ENCODE data around the gene MYL7. TPM values are rescaled to one million over a fixed set of nuclear protein-coding genes. Genes with fewer than 3 reads are reported as not detected.

Gene MYL7
- total RNA-seq, 1 experiment from 2014 or later: not detected

DNA sequence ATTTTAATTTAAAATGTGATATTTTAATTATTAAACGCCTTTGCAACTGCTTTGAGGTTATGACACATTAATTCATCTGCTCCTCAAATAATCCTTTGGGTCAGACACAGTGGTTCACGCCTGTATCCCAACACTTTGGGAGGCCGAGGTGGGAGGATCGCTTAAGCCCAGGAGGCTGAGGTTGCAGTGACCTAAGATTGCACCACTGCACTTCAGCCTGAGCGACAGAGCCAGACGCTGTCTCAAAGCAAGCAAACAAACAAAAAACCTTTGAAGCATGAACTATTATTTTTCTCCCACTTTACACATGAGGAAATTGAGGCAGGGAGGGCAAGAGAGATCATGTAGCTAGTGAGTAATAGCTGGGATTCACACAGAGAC, 16.3 kb downstream of the MYL7 start:
- Histone ChIP-seq H3K27me3 (ENCODE audit: control insufficient read depth, insufficient read depth, low read length) (no peaks in the 10 kb centered on the region), H3K36me3 (ENCODE audit: control insufficient read depth, insufficient read depth, low read length) (peaks cover 14% of the 10 kb centered on the region), H3K9me3 (ENCODE audit: control insufficient read depth, insufficient read depth, low read depth, low read length) (no peaks in the 10 kb centered on the region), H3K27ac (ENCODE audit: low read length) (no peak overlapping the region), H3K4me3 (ENCODE audit: low read depth in 2 of 2, low read length in 2 of 2) (no peak overlapping the region), H3K4me1 (ENCODE audit: control insufficient read depth, insufficient read depth, low read length) (peaks cover 11% of the 10 kb centered on the region)
- DNase-seq (ENCODE audit: low read depth, low spot score) (no peak), ATAC-seq (no peak)
- ChIA-PET CTCF (interaction anchor here (0.6 kb wide), 1 partner anchor 41 kb away, joined by 3 read pairs; no protein-coding TSS in a partner anchor), POLR2A (interaction anchor here (0.5 to 0.6 kb wide), 3 partner anchors 61 to 331 kb away, joined by 4 to 5 read pairs (median 4); no protein-coding TSS in a partner anchor)
- intact Hi-C loops (cut with micrococcal nuclease; ENCODE audit: unreplicated experiment): no loop called here
- in situ Hi-C loops (cut with HindIII; ENCODE audit: low pct_unique_long_range_greater_than_20kb, low sequenced_read_pairs): no loop called here
- no peak for TF ChIP-seq TCF7L2 (IDR thresholded peaks at IDR 0.05; ENCODE audit: low read depth, low read length)
- TF ChIP-seq, protein P1, sequence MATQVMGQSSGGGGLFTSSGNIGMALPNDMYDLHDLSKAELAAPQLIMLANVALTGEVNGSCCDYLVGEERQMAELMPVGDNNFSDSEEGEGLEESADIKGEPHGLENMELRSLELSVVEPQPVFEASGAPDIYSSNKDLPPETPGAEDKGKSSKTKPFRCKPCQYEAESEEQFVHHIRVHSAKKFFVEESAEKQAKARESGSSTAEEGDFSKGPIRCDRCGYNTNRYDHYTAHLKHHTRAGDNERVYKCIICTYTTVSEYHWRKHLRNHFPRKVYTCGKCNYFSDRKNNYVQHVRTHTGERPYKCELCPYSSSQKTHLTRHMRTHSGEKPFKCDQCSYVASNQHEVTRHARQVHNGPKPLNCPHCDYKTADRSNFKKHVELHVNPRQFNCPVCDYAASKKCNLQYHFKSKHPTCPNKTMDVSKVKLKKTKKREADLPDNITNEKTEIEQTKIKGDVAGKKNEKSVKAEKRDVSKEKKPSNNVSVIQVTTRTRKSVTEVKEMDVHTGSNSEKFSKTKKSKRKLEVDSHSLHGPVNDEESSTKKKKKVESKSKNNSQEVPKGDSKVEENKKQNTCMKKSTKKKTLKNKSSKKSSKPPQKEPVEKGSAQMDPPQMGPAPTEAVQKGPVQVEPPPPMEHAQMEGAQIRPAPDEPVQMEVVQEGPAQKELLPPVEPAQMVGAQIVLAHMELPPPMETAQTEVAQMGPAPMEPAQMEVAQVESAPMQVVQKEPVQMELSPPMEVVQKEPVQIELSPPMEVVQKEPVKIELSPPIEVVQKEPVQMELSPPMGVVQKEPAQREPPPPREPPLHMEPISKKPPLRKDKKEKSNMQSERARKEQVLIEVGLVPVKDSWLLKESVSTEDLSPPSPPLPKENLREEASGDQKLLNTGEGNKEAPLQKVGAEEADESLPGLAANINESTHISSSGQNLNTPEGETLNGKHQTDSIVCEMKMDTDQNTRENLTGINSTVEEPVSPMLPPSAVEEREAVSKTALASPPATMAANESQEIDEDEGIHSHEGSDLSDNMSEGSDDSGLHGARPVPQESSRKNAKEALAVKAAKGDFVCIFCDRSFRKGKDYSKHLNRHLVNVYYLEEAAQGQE (IDR thresholded peaks at IDR 0.05; ENCODE audit: insufficient read depth in 1 of 2, low read depth in 2 of 2, low read length in 1 of 2): no peak
- TF ChIP-seq SIN3A (IDR thresholded peaks at IDR 0.05; ENCODE audit: borderline replicate concordance, insufficient read depth, low read depth, low read length): no peak
- TF ChIP-seq POLR2AphosphoS5 (IDR thresholded peaks at IDR 0.05; ENCODE audit: low read depth, low read length): no peak
- TF ChIP-seq, protein P2, sequence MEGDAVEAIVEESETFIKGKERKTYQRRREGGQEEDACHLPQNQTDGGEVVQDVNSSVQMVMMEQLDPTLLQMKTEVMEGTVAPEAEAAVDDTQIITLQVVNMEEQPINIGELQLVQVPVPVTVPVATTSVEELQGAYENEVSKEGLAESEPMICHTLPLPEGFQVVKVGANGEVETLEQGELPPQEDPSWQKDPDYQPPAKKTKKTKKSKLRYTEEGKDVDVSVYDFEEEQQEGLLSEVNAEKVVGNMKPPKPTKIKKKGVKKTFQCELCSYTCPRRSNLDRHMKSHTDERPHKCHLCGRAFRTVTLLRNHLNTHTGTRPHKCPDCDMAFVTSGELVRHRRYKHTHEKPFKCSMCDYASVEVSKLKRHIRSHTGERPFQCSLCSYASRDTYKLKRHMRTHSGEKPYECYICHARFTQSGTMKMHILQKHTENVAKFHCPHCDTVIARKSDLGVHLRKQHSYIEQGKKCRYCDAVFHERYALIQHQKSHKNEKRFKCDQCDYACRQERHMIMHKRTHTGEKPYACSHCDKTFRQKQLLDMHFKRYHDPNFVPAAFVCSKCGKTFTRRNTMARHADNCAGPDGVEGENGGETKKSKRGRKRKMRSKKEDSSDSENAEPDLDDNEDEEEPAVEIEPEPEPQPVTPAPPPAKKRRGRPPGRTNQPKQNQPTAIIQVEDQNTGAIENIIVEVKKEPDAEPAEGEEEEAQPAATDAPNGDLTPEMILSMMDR (IDR thresholded peaks at IDR 0.05): no peak
- BruUV-seq (replicated peaks): no TSS peak

DNA sequence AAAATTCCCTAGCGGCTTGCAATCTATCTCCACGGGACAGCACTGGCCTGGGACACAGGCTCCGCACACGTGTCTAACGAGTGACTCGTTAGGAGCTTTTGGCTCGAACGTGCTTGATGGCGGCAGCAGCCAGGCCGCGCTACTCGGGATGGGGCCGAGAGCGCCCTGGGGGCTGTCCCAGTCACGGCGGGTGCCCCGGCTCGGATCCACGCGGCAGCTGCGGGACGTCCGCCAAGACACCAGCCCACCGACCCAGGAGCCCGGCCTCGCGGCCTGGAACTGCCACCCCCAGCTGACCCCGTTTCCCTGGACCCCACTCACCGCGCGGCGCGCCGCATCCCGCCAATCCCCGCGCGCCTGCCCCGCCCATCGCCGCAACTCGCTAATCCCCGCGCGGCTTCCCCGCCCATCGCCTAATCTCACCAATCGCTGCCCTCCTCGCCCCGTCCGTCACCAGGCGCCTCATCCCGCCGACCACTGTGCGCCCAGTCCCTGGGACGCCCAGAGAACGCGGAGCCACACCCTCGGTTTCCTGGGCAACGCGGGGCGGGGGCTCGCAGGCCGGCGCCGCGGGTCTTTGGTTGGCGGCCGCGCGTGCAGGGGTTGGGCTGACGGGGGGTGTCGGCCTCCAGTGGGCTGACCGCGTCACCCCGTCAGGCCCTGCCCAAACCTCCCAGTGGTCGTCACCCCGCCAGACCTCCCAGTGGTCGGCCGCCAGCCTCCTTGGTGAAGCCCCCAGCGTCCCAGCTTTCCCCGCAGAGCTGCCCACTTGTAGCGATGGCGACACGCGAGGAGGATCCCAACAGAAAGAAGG, 17.7 kb downstream of the MYL7 start, which contains the start of gene POLD2:
TSS of gene POLD2 (minus strand) at position 359 of the 814 bp plus-strand sequence. CDS start 1,495 bp downstream, outside the sequence.
- CTCF ChIA-PET: interaction anchor here (0.6 to 1.1 kb wide), 4 partner anchors 19 to 326 kb away, joined by 3 to 11 read pairs (median 4); no protein-coding TSS in a partner anchor
- in situ Hi-C loops (cut with HindIII; ENCODE audit: low pct_unique_long_range_greater_than_20kb, low sequenced_read_pairs): no loop called here
- POLR2A ChIA-PET: interaction anchor here (0.6 kb wide), 1 partner anchor 367 kb away, joined by 5 read pairs; no protein-coding TSS in a partner anchor

More for the DNA sequence above, 17.7 kb downstream of the MYL7 start, which contains the start of gene POLD2:
- intact Hi-C loops (cut with micrococcal nuclease; ENCODE audit: unreplicated experiment): no loop called here
- DNase-seq (ENCODE audit: low read depth, low spot score): peak; percentile 78
- TF ChIP-seq SIN3A (IDR thresholded peaks at IDR 0.05; ENCODE audit: borderline replicate concordance, insufficient read depth, low read depth, low read length) (peak; percentile 64; the same call in 1 of the 2 replicates), POLR2AphosphoS5 (IDR thresholded peaks at IDR 0.05; ENCODE audit: low read depth, low read length) (peak; percentile 74)
- TF ChIP-seq, protein P1 (IDR thresholded peaks at IDR 0.05; ENCODE audit: insufficient read depth in 1 of 2, low read depth in 2 of 2, low read length in 1 of 2): no peak
- Histone ChIP-seq H3K4me3 (ENCODE audit: low read depth in 2 of 2, low read length in 2 of 2) (peak within 1 kb of the TSS; percentile 72 to 87), H3K9me3 (ENCODE audit: control insufficient read depth, insufficient read depth, low read depth, low read length) (no peaks in the 10 kb centered on the region), H3K27ac (ENCODE audit: low read length) (peak within 1 kb of the TSS; percentile 97), H3K27me3 (ENCODE audit: control insufficient read depth, insufficient read depth, low read length) (no peaks in the 10 kb centered on the region), H3K4me1 (ENCODE audit: control insufficient read depth, insufficient read depth, low read length) (peaks cover 11% of the 10 kb centered on the region), H3K36me3 (ENCODE audit: control insufficient read depth, insufficient read depth, low read length) (peaks cover 14% of the 10 kb centered on the region)
- peak; percentile 100 for ATAC-seq
- no TSS peak for BruUV-seq (replicated peaks)

Measured in Panc1 (cell line).